Chondrocyte (in vitro differentiated cells): Measurements from ENCODE around the gene CCDC12. TPM values are rescaled to one million over a fixed set of nuclear protein-coding genes. Genes with fewer than 3 reads are reported as not detected.

Experiments
- DNase-seq: peaks from one replicate; pipeline ENCODE4 v3.0.0; 2021; ENCODE audit warnings: mixed read lengths, low spot score
- H3K27ac Mint-ChIP-seq: one replicate; pipeline ENCODE4 v1.8.0; 2021; ENCODE audit warnings: mild to moderate bottlenecking, moderate library complexity, mixed read lengths; ENCODE audit not compliant: unreplicated experiment
- H3K27me3 Mint-ChIP-seq: 2 replicates; pipeline ENCODE4 v1.8.0; 2021; ENCODE audit warnings: low read depth, mixed read lengths
- H3K36me3 Mint-ChIP-seq: 2 replicates; pipeline ENCODE4 v1.8.0; 2021; ENCODE audit warnings: low read depth, mixed read lengths
- H3K4me1 Mint-ChIP-seq: 2 replicates; pipeline ENCODE4 v1.8.0; 2021; ENCODE audit warnings: low read depth, mild to moderate bottlenecking, mixed read lengths
- H3K4me3 Mint-ChIP-seq: one replicate; pipeline ENCODE4 v1.8.0; 2021; ENCODE audit warnings: mild to moderate bottlenecking, moderate library complexity, mixed read lengths; ENCODE audit not compliant: unreplicated experiment
- H3K9me3 Mint-ChIP-seq: 2 replicates; pipeline ENCODE4 v1.8.0; 2021; ENCODE audit warnings: low read depth, mixed read lengths
- total RNA-seq: library from RNA; stranded (reverse); gene quantifications from 3 replicates; pipeline ENCODE4 v1.2.1, GENCODE V29; 2021
- TF ChIP-seq, protein P1 (sequence below): fragments of 200-600 bp; sonication (generic); IDR thresholded peaks from 2 replicates; pipeline ENCODE4 v1.5.0; 2021; ENCODE audit warnings: antibody characterized with exemption, mild to moderate bottlenecking, moderate library complexity

The CCDC12 gene
- total RNA-seq, 1 donor from 2014 or later: 21.8 TPM

GRCh38 chr3:47003461-47004368 is 27.2 kb upstream of the CCDC12 start:
- Mint-ChIP-seq H3K4me1 (no peaks in the 10 kb centered on the region), H3K9me3 (no peaks in the 10 kb centered on the region), H3K4me3 (no peak overlapping the region), H3K36me3 (peaks cover 8% of the 10 kb centered on the region), H3K27ac (no peak overlapping the region), H3K27me3 (no peaks in the 10 kb centered on the region)
- DNase-seq: peak; percentile 85
- TF ChIP-seq, protein P1, sequence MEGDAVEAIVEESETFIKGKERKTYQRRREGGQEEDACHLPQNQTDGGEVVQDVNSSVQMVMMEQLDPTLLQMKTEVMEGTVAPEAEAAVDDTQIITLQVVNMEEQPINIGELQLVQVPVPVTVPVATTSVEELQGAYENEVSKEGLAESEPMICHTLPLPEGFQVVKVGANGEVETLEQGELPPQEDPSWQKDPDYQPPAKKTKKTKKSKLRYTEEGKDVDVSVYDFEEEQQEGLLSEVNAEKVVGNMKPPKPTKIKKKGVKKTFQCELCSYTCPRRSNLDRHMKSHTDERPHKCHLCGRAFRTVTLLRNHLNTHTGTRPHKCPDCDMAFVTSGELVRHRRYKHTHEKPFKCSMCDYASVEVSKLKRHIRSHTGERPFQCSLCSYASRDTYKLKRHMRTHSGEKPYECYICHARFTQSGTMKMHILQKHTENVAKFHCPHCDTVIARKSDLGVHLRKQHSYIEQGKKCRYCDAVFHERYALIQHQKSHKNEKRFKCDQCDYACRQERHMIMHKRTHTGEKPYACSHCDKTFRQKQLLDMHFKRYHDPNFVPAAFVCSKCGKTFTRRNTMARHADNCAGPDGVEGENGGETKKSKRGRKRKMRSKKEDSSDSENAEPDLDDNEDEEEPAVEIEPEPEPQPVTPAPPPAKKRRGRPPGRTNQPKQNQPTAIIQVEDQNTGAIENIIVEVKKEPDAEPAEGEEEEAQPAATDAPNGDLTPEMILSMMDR: no peak

DNA sequence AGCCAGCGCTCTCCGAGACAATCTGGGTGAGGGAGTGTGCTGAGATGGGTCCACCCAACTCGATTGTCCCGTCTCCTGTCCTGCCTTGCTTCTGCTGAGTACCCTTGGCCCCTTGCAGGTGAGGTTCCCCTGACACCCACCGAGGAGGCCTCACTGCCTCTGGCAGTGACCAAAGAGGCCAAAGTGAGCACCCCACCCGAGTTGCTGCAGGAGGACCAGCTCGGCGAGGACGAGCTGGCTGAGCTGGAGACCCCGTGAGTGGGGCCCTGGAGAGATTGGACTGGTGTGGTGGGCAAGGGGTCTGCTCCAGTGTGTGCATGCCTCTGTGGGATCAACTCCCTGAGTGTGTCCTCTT is 26.5 kb upstream of the CCDC12 start:
- H3K4me1 Mint-ChIP-seq: no peaks in the 10 kb centered on the region
- DNase-seq: peak; percentile 79
- H3K9me3 Mint-ChIP-seq: no peaks in the 10 kb centered on the region
- H3K27me3 Mint-ChIP-seq: no peaks in the 10 kb centered on the region
- H3K36me3 Mint-ChIP-seq: peaks cover 8% of the 10 kb centered on the region
- no peak overlapping the region for H3K27ac Mint-ChIP-seq
- TF ChIP-seq, protein P1: no peak
- no peak overlapping the region for H3K4me3 Mint-ChIP-seq

DNA sequence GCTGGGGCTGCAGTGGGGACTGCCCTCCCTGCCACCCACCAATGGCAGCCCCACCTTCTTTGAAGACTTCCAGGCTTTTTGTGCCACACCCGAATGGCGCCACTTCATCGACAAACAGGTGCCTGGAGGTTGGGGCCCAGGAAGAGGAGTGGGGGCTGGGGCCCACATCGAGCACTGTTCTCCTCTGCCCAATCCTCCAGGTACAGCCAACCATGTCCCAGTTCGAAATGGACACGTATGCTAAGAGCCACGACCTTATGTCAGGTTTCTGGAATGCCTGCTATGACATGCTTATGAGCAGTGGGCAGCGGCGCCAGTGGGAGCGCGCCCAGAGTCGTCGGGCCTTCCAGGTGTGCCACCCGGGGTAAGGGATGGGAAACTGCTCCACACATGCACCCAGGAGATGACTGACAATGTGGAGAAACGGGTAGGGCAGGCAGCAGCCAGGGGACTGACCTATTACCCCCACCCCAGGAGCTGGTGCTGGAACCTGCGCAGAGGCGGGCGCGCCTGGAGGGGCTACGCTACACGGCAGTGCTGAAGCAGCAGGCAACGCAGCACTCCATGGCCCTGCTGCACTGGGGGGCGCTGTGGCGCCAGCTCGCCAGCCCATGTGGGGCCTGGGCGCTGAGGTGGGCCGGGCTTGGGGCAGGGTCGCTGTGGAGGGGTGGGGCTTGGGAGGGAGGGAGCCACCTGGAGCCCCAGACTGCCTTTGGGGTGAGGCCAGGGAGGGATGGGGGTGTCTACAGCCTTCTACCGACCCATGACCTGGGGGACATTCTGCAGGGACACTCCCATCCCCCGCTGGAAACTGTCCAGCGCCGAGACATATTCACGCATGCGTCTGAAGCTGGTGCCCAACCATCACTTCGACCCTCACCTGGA is 25.9 kb upstream of the CCDC12 start:
- Mint-ChIP-seq H3K36me3 (peaks cover 8% of the 10 kb centered on the region), H3K27me3 (no peaks in the 10 kb centered on the region), H3K4me1 (no peaks in the 10 kb centered on the region), H3K27ac (no peak overlapping the region), H3K4me3 (no peak overlapping the region), H3K9me3 (no peaks in the 10 kb centered on the region)
- TF ChIP-seq, protein P1: peak; percentile 14
- peak; percentile 90 for DNase-seq

- TF ChIP-seq, protein P1: no peak
- no peak overlapping the region for H3K4me3 Mint-ChIP-seq
These were observed 25.2 kb upstream of the CCDC12 start for GRCh38 chr3:47001731-47002170.

More at GRCh38 chr3:47001731-47002170, 25.2 kb upstream of the CCDC12 start:
- Mint-ChIP-seq H3K27me3 (no peaks in the 10 kb centered on the region), H3K27ac (no peak overlapping the region), H3K4me1 (no peaks in the 10 kb centered on the region), H3K36me3 (peaks cover 8% of the 10 kb centered on the region), H3K9me3 (no peaks in the 10 kb centered on the region)
- DNase-seq: peak; percentile 89
